GM13976 (cell line): Measurements from ENCODE around the gene ZNF385B.

Experiments used
- DNase-seq: peaks from one replicate; pipeline ENCODE4 v3.0.0; 2012; ENCODE audit warnings: low spot score
- in situ Hi-C: fragments of 300-500 bp; cut with MboI; formaldehyde crosslinking; loops from one replicate; pipeline ENCODE4 v1.12.0; 2022; ENCODE audit warnings: low sequenced_read_pairs, mixed read lengths, inconsistent platforms; ENCODE audit not compliant: unreplicated experiment
- TF ChIP-seq, protein P1 (sequence below): IDR thresholded peaks from 2 replicates; pipeline ENCODE4 v1.5.1; 2012; ENCODE audit warnings: borderline replicate concordance, mild to moderate bottlenecking; ENCODE audit not compliant: insufficient read depth; ENCODE audit errors: extremely low read depth, missing control alignments, control extremely low read depth

Gene ZNF385B

DNA sequence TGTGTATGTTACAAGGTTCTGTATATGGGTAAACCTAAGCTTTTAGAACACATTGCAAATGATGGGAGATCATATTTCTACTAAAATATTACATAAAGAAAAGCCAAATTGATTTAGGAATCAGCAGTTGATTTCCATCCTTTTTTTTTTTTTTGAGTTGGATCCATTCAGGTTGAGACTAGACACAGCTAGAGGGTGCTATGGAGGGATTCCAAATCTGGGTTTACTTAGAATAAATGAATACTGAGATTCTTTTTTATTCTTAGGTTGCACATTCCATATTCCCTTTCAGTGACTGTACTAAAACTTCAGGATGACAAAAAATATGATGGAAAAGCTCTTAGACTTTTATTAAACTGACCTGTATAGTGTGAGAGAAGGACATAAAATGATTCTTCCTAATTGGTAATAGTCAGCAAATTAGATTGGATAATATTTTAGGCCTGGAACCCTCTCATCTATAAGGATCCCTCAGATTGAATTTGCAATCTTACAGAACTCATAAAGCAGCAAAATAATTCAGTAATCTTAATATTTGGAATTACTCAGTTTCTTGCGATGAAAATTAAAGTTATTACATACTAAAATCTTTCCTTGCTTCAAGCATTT, 413.5 kb downstream of the ZNF385B start:
- DNase-seq = no peak
- TF ChIP-seq, protein P1, sequence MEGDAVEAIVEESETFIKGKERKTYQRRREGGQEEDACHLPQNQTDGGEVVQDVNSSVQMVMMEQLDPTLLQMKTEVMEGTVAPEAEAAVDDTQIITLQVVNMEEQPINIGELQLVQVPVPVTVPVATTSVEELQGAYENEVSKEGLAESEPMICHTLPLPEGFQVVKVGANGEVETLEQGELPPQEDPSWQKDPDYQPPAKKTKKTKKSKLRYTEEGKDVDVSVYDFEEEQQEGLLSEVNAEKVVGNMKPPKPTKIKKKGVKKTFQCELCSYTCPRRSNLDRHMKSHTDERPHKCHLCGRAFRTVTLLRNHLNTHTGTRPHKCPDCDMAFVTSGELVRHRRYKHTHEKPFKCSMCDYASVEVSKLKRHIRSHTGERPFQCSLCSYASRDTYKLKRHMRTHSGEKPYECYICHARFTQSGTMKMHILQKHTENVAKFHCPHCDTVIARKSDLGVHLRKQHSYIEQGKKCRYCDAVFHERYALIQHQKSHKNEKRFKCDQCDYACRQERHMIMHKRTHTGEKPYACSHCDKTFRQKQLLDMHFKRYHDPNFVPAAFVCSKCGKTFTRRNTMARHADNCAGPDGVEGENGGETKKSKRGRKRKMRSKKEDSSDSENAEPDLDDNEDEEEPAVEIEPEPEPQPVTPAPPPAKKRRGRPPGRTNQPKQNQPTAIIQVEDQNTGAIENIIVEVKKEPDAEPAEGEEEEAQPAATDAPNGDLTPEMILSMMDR = no peak
- in situ Hi-C loops = loop anchor here (25.0 kb wide), 2 partner anchors 236 to 661 kb away; no protein-coding TSS in a partner anchor

DNA sequence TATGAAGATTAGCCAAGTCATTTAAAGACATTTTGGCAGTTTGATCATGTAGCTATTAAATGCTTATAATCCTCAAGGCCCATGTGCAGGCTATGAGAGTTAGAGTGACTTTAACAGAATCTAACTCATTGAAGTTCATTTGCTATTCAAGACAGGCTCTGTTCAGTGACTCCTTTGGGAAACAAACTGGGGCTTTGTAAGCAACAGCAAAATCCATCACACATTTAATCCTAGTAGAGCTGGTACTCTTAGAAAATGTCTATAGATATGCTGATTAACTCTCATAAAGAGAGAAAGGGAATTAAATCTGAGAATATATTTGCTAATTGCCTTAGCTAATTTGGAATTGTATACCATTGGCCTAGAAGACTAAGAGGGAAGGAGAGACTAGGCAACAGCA, 414.0 kb downstream of the ZNF385B start:
- in situ Hi-C loops = loop anchor here (25.0 kb wide), 2 partner anchors 235 to 660 kb away; no protein-coding TSS in a partner anchor
- no peak for DNase-seq
- TF ChIP-seq, protein P1 = no peak

DNA sequence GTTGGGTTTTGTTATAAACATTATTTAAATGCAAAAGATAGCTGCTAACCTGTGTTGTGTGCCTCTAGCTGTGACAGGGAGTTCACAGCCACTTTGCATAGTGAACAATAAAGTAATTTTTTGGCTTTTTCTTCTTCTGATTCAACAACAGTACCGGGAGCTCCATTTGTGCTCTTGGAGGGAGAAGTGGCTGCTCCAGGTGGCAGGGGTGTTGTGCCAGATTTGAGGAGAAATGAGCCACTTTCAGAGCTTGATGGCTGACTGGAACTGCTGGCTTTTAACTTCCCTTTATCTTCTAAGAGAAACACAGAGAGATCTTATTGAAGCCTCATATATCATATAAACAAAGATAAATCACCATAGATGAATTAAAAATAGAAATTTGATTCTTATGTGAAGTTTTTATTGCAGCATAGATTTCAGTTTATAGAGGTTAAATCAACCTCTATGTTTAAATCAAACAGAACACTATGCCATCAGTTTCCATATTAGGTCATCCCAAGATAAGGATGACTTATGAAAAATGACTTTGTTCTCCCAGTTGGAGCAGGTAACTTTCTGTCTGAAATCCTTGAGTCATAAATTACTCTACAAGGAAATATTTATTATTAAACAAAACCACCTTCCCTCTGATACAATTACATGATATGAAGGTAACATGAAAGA, 414.8 kb downstream of the ZNF385B start:
- TF ChIP-seq, protein P1 = no peak
- no peak for DNase-seq
- in situ Hi-C loops = loop anchor here (25.0 kb wide), 2 partner anchors 234 to 659 kb away; no protein-coding TSS in a partner anchor

DNA sequence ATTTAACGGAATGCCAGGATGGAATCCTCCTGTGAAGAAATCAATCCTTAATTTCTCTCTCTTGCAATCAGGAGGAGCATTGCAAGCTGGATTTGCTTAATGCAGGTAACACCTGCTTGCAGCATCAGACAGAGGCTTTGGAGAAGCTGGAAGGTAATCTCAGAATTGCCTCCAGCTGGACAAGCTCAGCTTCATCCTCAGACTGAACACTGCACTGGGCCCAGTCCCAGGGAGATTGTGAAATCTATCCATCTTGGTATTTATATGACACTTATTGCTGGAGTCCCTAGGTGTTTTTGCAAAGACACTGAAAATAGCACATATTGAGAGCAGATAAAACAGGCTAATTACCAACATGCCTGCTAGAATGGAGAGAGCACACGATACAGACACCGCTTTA, 417.4 kb downstream of the ZNF385B start:
- in situ Hi-C loops = loop anchor here (25.0 kb wide), 2 partner anchors 232 to 657 kb away; no protein-coding TSS in a partner anchor
- TF ChIP-seq, protein P1 = no peak
- no peak for DNase-seq

DNA sequence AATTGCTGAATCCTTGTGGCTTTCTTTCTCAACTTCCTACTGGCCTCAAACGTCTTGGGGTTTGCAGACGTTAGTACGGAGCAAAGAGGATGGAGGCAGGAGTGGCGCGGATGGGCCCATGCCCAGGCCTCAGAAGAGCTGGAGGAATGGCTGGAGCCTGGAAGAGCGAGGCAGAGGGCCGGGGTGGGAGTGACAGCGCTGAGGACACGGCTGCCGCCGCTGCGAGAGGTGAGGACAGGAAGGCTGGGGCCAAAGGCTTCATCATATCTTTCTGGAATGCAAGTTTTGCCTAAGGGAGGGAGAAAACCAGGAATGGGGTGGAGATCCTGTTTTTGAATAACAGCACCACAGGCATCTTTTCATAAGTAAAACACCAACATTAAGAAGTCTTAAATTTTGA, 418.2 kb downstream of the ZNF385B start:
- TF ChIP-seq, protein P1 = no peak
- no peak for DNase-seq
- in situ Hi-C loops = loop anchor here (25.0 kb wide), 2 partner anchors 231 to 656 kb away; no protein-coding TSS in a partner anchor

DNA sequence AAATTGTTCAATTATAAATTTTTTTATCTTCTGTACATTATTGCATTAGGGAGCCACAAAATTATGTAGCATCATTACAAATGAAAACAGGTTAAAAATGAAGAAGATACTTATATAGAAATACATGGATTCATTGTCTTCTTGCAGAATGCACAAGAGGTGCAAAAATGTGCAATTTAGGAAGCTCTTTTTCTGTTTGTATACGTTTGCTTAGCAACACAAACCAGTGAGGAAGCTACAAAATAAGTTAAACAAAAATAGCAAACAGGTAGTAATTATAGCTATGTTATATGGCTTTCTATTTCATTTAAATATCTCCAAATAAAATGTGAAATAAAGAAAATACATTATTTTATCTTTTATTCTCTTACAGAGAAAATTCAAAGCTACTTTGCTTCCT, 419.2 kb downstream of the ZNF385B start:
- in situ Hi-C loops = loop anchor here (25.0 kb wide), 2 partner anchors 230 to 655 kb away; no protein-coding TSS in a partner anchor
- no peak for DNase-seq
- TF ChIP-seq, protein P1 = no peak
